Activated effector memory CD4-positive, alpha-beta T cell treated with anti-CD3 and anti-CD28 coated beads, Interleukin-2, amount 50 U/mL, for 16 hours (primary cell): ENCODE data around the gene HDLBP.

Experiments used
- DNase-seq: peaks from one replicate; pipeline ENCODE4 v3.0.0-alpha.2; 2020

Gene HDLBP

GRCh38 chr2:241188361-241189092 is 126.9 kb downstream of the HDLBP start, which contains the start of gene ANO7:
Gene ANO7 (plus strand): TSS chr2:241188677. CDS start chr2:241190064, 1,387 bp downstream.
- DNase-seq, result no peak

- DNase-seq, result no peak
Measured at GRCh38 chr2:241187918-241188234, 127.6 kb downstream of the HDLBP start.

GRCh38 chr2:241187101-241187917 is 128.2 kb downstream of the HDLBP start:
- DNase-seq, result no peak

GRCh38 chr2:241185961-241186360 is 129.5 kb downstream of the HDLBP start:
- DNase-seq, result no peak

- DNase-seq, result no peak
Measured at GRCh38 chr2:241184901-241185300, 130.6 kb downstream of the HDLBP start.

- DNase-seq, result no peak
Measured at GRCh38 chr2:241183221-241183620, 132.3 kb downstream of the HDLBP start.

- DNase-seq, result no peak
Measured at GRCh38 chr2:241182531-241183133, 132.8 kb downstream of the HDLBP start.

GRCh38 chr2:241182126-241182525 is 133.3 kb downstream of the HDLBP start:
- DNase-seq, result no peak

GRCh38 chr2:241180495-241180894 is 135.0 kb downstream of the HDLBP start:
- no peak for DNase-seq

GRCh38 chr2:241179899-241180298 is 135.6 kb downstream of the HDLBP start:
- no peak for DNase-seq

GRCh38 chr2:241178961-241179360 is 136.5 kb downstream of the HDLBP start:
- no peak for DNase-seq

- DNase-seq, result no peak
Measured at GRCh38 chr2:241177526-241178334, 137.7 kb downstream of the HDLBP start.
